Hindlimb muscle (tissue), 1 donor: ENCODE measurements around the gene ASCC2. TPM values are rescaled to one million over a fixed set of nuclear protein-coding genes. Genes with fewer than 3 reads are reported as not detected.
A peak's percentile ranks its signal among the peaks of the same experiment; 100 is the strongest.
"Not testable (repeated sequence)": the region's sequence is repeated elsewhere in the genome, so short reads cannot be mapped to it uniquely, and the experiment has no call there.

Source experiments
- DNase-seq: peaks from one replicate; pipeline ENCODE4 v3.0.0-alpha.2; 2013
- polyA plus RNA-seq: library from polyadenylated mRNA; unstranded; fragments of 120-200 nt; gene quantifications from one replicate; pipeline ENCODE4 v1.2.1, GENCODE V29; 2013; ENCODE audit not compliant: insufficient read length

The ASCC2 gene
- polyA plus RNA-seq, 1 donor = 38.3 TPM

- peak; percentile 66 for DNase-seq
Measured at GRCh38 chr22:29784451-29785361, 53.4 kb downstream of the ASCC2 start.

- DNase-seq = no peak
Measured at GRCh38 chr22:29782061-29782845, 55.8 kb downstream of the ASCC2 start.

GRCh38 chr22:29780748-29781676 lies 57.1 kb downstream of the ASCC2 start:
- no peak for DNase-seq

DNA sequence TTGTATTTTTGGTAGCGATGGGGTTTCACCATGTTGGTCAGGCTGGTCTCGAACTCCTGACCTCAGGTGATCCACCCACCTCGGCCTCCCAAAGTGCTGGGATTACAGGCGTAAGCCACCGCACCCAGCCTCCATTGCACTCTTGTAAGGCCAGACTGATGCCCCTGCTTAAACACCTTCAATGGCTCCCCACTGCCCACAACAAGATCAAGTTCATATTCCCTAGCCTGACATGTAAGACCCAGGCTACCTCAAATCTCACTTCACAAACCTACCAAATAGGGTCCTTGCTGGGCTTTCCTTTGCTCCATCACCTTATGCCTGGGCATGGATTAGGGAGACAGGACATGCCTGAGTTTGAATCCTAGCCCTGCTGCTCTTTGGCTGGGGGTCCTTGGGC lies 57.9 kb downstream of the ASCC2 start:
- no peak for DNase-seq

DNA sequence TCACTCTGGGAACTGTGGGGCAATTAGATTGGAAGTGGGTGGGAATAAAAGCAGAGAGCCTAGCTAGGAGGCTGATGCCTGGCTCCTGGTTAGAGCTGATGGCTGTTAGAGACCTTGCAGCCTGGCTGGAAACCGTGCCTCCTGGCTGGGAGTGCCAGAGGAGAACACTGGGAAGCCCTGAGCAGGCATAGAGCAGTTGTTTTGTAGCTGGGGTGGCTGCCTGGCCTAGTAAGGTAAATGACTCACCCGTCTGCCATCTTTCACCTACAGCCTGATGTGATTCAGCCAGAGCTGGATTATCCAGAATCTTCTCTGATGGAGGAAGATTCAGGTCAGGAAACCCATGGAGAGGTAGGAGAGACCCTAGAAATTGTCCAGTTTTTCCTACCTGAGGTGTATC lies 64.8 kb downstream of the ASCC2 start:
- no peak for DNase-seq

DNA sequence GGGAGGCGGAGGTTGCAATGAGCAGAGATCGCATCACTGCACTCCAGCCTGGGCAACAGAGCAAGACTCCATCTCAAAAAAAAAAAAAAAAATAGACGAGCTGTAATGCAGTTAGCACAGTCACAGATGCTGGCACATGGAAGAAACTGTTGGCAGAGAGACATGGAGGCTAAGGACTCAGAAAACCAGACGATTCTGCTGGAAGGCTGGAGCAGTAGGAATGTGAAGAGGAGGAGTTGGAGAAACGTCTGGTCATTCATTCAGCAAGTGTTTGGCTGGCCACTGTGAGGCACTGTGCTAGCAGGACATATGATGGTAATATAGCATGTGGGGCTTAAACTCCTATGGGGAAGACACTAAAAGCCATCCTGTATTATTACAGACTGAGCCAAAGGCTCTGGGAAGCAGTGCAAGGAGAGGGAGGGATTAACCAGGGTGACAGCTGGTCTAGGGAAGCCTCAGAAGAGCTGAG lies 65.9 kb downstream of the ASCC2 start:
- peak; percentile 64 for DNase-seq

DNA sequence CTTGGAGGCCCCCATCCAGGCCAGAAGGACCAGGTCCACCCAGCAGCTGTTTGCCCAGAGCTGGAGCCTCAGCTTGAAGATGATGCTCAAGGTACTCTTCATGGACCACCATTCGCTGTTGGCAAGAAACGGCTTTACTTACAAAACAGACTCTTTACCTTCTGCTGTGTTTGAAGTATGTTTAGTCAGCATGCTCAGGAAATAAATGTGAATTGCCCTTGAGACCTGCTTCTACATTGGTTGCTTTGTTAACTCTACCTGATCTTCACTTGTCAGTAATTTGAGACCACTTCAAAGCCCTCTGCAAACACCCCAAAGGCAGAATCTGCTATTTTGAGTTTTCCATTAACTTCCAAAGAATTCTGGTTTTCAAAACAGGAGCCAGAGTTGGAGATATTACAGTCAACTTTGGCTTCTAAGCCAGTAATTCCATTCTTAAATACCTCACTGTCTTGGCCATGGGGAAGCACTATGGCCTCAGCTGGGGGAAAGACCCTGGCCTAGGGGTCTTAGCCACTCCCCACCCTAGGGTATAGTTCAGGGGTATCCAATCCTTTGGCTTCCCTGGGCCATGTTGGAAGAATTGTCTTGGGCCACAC lies 68.3 kb downstream of the ASCC2 start:
- no peak for DNase-seq

DNA sequence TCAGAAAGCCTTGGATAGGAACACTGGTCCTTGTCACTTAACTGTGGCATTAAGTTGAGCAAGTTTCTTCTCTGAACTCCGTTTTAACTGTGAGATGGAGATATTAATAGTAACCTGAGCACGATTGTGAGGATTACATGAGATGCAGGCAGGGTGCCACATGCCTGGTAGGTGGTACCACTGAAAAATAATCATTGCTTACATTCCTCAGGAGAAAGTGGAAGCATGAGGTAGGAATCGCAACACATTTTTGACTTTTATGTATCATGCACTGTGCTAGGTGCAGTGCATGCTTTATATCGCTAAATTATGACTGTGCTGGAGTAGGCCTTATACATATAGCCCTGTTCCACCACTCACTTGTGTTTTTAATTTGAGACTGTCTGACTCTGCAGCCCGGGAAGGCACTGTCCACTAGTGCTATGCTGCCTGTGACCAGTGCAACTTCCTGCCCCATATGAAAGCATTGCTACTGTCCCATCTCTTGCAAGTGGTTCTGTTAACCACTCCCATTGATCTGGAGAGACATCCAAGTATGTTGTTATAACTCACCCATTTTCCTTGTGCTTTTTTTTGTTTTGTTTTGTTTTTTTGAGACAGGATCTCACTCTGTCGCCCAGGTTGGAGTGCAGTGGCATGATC lies 69.9 kb downstream of the ASCC2 start:
- no peak for DNase-seq

- DNase-seq = peak; percentile 93
Measured at GRCh38 chr22:29767171-29768051, 70.7 kb downstream of the ASCC2 start, which contains the start of gene UQCR10. UQCR10 (plus strand) TSS chr22:29767369; CDS start chr22:29767399, 30 bp downstream.

DNA sequence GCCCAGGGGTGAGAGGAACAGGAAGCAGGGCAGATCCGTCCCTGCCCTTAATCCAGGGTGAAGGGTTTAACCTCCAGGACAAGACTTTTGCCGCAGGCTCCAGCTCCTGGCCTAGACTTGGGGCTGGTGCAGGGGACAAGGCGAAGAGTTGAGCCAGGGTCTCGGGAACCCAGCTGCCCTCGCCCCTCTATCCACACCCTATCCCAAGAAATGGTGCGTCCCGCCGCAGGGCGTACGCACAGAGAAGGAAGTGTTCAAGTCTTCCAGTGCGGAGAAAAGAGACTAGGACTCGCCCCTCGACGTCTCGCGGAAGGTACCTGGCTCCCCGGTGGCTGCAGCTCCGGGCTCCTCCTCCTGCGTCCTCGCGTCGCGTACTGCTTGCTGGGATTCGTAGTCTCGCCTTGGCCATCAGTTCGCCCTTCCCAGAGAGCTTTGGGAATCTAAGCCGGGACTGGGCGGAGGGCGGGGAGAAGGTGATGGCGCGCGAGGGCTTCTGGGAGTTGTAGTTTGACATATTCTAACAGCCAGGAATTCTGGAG lies 71.4 kb downstream of the ASCC2 start, which contains the start of gene ZMAT5:
TSS of gene ZMAT5 (minus strand) at position 376 of the 539 bp plus-strand sequence. CDS start 18,463 bp downstream, outside the sequence.
- peak; percentile 94 for DNase-seq

- no peak for DNase-seq
Measured at GRCh38 chr22:29765905-29766631, 72.0 kb downstream of the ASCC2 start.

- DNase-seq = no peak
Measured at GRCh38 chr22:29762263-29762662, 75.8 kb downstream of the ASCC2 start.

- no peak for DNase-seq
Measured at GRCh38 chr22:29758959-29759358, 79.1 kb downstream of the ASCC2 start.

GRCh38 chr22:29758068-29758622 lies 79.9 kb downstream of the ASCC2 start:
- no peak for DNase-seq

DNA sequence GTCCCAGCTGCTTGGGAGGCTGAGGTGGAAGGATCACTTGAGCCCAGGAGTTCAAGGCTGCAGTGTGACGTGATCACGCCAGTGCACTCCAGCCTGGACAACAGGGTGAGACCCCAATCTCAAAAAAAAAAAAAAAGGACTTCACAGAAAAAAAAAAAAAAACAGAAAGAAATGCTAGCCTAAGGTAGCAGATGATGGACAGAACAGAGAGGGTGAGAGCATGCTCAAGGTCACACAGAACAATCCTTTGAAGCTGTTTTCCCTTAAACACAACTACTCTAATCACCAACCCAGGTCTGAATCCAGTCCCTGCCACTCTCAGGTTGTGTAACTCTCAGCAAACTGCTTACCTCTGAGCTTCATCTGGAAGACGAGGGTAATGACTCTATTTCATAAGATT lies 81.0 kb downstream of the ASCC2 start:
- no peak for DNase-seq

DNA sequence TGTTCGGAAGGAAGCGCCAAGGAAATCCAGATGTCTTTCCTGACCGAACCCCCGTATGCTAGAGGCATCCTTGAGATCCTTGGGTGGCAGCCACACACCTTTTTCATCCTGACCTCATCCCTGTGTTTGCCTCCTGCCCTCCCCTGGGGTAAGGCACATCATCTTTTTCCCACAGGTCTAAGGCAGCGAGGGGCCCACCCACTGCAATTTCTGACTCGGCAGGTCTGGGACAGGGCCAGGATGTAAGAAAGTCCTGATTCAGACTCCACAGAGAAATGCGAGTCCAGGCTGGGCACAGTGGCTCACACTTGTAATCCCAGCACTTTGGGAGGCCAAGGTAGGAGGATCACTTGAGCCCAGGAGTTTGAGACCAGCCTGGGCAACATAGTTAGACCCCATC lies 81.7 kb downstream of the ASCC2 start:
- DNase-seq = no peak

GRCh38 chr22:29755889-29756288 lies 82.2 kb downstream of the ASCC2 start:
- DNase-seq = no peak

DNA sequence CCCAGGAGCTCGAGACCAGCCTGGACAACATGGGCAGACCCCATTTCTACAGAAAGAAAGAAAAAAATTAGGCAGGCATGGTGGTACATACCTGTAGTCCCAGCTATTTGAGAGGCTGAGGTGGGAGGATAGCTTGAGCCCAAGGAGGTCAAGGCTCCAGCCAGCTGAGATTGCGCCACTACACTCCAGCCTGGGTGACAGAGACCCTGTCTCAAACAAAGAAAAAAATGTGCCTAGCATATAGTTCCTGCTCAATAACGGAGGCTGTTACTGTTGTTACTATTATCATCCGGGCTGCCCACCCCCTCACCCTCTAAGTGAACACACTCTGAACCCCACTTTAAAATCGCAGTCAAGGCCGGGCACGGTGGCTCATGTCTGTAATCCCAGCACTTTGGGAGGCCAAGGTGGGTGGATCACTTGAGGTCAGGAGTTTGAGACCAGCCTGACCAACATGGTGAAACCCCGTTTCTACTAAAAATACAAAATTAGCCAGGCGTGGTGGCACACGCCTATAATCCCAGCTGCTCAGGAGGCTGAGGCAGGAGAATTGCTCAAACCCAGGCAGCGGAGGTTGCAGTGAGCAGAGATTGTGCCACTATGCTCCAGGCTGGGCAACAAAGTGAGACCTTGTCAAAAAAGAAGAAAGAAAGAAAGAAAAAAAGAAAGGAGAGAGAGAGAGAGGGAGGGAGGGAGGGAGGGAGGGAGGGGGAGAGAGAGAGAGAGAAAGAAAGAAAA lies 83.2 kb downstream of the ASCC2 start:
- DNase-seq = not testable (repeated sequence)
